SW 1271 (cell line): ENCODE measurements around the gene ZCCHC17.
"Not testable (repeated sequence)": the region's sequence is repeated elsewhere in the genome, so short reads cannot be mapped to it uniquely, and the experiment has no call there.

Experiments used
- DNase-seq, 2 experiments: peaks; one replicate each; lab custom pipeline; 2025; lab: John Stamatoyannopoulos, UW

The ZCCHC17 gene

GRCh38 chr1:31370565-31370964 lies 73.7 kb downstream of the ZCCHC17 start:
- DNase-seq: no peak

DNA sequence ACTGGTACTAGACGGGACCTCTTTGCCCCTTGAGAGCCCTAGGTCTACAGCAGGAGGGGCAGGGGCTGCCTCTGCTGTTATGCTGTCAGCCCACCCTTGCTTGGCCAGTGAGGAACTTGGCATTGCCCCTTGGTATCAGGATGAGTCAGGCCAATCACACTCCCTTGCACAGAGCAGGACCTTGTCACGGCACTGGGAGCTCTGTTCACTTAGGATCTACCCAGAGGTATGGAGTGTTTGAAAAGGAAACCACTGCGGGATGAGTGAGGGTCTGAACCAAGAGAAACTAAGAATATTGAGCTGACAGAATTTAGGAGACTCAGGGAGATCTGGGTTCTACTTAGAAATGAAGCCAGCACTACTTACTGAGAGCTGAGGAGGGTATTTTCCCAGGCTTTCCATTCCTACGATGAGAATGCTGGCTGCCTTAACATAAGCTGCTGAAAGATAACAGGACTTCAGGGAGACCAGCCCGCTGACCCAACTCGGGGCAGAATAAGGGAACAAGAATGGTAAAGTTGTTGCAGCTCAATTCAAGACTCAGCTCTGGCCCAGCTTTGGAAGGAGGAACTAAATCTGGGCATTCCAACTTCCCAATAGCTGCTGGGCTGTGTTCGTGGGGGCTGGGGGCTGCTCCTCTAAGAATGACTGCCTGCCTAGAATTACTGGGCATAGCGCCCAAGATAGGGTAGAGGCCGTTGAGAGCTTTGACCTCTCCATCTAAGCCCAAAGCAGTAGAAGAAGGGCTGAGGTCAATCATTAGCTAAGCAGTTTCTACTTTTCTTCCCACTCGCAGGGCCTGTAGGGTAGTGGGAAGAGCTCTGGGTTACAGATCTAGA lies 74.5 kb downstream of the ZCCHC17 start:
- no peak for DNase-seq

DNA sequence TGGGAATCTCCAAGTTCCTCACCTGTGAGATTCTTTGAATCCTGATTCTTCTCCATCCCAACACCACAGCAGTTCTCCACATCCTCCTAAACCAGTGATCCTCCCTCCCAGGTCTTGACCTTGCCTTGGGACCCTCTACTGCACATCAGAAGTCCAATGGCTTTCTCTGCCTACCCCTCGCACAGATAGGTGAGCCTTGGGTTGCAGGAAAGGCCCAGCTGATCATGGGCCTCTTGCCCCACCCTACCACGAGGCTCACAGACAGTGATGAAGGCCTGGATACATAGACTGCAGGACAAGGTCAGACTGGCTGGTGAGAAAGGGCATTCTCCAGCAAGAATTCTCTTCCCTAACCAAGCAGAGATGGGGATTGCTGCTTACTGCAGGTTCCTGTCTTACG lies 75.2 kb downstream of the ZCCHC17 start:
- DNase-seq: no peak

GRCh38 chr1:31372751-31373055 lies 75.9 kb downstream of the ZCCHC17 start:
- DNase-seq: no peak

DNA sequence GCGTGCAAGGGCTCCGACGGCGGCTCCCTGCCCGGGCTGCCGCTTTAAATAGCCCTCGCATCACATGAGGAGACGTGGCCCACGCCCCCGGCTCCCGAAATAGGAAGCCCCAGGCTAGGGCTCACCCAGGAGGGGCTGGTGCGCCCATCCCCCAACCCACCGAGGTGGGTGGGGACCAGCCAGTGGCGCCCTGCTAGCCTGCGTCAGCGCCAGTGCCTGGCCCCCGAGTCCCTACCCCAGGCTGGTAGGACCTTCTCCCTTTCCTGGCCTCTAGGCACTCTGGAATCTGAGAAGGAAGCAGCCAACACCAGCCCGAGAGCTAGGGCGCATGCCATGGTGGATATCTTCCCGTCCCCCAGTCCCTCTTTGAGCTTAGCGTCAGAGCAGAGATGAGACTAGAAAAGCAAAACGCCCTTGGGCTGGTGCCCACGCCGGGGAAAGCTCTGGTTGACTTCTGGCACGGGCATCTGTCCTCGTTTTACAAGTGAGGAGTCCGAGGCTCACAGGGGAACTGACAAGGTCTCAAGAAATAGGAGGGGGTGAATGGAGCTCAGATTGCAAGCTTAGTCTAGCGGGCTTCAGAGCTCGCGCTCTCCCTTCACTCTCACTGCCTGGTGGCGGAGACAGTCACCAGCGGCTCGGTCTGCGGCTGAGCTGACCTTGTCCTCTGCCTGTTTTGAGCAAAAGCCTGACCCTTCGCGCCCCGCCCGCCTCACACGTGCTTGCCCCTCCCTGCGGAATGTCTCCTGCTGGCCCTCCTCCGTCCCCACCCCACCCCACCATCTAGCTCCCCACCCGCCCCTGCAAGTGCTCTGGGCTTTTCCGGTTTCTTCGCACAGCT lies 76.4 kb downstream of the ZCCHC17 start, which contains the start of gene FABP3:
Gene FABP3 (minus strand): TSS at position 21 of the 841 bp plus-strand sequence. CDS start 62 bp downstream, outside the sequence.
- no peak for DNase-seq

DNA sequence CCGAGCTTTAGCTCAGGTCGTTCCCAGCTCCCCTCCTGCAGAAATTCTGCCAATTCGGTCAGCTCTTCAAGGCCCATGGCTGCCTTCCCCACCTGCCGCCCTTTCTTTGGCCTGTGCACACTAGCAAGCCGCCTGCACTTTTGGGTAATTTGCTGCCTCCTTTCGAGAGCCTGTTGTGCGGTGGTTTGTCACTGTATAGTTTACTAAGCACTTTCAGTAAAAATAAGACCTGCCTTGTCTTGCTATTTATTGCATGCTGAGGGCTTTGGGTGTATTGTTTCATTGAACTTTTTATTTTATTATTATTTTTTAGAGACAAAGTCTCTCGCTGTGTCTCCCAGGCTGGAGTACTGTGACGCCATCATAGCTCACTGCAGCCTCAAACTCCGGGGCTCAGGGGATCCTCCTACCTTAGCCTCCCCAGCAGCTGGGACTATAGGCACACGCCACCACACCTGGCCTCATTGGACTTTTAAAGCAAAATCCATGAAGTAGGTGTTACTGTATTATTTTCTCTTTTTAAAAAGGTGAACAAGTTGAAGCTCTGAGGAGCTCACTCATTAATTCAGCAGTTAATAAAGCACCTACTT lies 77.2 kb downstream of the ZCCHC17 start:
- no peak for DNase-seq

GRCh38 chr1:31374511-31375196 lies 77.8 kb downstream of the ZCCHC17 start:
- DNase-seq: no peak

DNA sequence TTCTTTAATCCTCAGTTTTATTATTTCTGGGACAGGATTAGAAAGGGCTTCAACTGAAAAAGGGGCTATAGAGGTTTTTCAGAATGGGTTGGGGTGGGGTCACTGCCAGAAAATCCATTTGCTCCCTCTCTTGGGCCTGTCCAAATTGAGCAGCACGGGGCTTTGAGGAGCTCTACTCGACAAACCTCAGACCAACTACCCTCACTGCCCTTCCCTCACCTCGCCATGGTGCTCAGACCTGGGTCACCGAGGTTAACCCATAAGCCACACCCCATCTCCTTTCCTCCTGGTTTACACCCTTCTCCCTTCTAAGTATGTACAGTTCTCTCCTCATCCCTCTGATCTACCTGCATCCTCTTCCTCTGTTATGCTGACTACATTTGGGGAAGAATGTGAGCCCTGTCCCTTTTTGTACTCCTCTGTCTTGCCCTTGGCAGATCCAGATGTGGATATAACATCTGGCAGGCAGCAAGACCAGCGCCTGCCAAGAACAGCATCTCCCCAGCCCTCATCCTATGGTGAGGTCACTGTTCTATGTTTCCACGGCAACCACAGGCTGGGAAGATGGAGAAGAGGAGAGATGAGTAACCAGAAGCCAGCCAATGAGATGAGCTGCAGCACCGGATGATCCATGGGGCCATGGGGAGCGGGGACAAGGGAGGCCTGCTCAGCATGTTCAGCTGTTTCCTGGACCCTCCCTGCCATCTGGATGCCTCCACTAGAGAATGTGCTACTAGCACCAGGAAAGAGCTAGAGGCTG lies 79.7 kb downstream of the ZCCHC17 start:
- no peak for DNase-seq

DNA sequence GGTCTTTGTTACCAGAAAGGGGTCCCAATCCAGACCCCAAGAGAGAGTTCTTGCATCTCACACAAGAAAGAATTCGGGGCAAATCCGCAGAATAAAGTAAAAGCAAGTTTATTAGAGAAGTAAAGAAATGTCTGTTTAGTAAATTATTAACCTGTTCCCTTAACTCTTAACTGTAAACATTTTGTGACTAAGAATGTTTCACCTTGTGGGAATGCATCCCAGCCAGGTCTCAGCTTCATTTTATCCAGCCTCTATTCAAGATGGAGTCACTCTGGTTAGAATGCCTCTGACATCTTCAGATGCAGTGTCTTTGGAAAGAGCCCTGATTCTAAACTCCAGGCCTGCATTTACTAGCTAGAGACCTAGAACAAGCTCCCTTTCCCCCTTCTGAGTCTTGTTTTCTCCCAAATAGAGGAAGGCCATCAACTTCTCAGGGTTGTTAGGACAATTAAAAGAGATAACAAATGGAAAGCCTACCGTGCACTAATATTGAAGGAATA lies 80.6 kb downstream of the ZCCHC17 start:
- no peak for DNase-seq

- no peak for DNase-seq
Measured at GRCh38 chr1:31378001-31378400, 81.2 kb downstream of the ZCCHC17 start.

DNA sequence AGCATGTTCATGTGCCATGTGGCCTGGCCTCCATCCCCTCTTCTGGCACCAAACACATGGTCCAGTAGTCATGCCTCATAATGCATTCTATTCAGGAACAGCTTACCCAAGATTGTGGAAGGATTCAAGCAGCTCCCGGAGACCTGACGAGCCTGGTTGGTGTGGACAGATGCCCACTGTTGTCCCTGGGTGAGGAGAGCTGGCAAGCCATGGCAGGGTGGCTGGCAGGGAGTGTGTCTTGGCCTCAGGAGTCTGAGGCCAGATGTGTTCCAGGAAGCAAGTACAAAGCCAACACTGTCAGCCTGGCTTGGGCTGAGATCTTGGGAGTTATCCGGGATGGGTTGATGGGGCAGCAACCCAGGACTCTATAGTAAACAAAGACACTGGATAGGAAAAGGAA lies 83.3 kb downstream of the ZCCHC17 start:
- no peak for DNase-seq

GRCh38 chr1:31381394-31382294 lies 84.8 kb downstream of the ZCCHC17 start:
- no peak for DNase-seq

GRCh38 chr1:31382379-31382989 lies 85.7 kb downstream of the ZCCHC17 start:
- DNase-seq: no peak

- no peak for DNase-seq
Measured at GRCh38 chr1:31383967-31384366, 87.1 kb downstream of the ZCCHC17 start.

DNA sequence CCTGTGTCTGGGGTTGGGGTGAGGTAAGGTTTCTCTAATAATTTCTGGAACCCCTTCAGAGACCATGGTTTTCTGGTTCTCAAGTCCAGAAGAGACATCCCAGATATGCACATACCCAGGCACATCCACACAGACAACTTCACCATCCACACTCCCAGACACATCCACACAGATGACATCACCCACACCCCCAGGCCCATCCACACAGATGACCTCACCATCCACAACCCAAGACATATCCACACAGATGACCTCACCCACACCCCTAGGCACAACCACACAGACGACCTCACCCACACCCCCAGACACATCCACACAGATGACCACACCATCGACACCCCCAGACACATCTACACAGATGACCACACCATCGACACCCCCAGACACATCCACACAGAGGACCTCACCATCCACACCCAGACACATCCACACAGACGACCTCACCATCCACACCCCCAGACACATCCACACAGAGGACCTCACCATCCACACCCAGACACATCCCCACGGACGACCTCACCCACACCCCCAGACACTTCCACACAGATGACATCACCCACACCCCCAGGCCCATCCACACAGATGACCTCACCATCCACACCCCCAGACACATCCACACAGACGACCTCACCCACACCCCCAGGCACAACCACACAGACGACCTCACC lies 89.9 kb downstream of the ZCCHC17 start:
- not testable (repeated sequence) for DNase-seq

DNA sequence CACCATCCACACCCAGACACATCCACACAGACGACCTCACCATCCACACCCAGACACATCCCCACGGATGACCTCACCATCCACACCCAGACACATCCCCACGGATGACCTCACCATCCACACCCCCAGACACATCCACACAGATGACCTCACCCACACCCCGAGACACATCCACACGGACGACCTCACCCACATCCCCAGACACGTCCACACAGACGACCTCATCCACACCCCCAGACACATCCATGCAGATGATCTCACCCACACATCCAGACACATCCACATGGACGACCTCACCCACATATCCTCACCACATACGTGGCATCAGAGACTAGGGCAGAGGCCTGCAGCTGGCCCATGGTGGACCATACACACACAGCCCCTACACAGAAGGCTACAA lies 90.8 kb downstream of the ZCCHC17 start:
- DNase-seq: no peak

- no peak for DNase-seq
Measured at GRCh38 chr1:31389616-31390015, 92.8 kb downstream of the ZCCHC17 start.

GRCh38 chr1:31390071-31390470 lies 93.2 kb downstream of the ZCCHC17 start:
- DNase-seq: no peak

DNA sequence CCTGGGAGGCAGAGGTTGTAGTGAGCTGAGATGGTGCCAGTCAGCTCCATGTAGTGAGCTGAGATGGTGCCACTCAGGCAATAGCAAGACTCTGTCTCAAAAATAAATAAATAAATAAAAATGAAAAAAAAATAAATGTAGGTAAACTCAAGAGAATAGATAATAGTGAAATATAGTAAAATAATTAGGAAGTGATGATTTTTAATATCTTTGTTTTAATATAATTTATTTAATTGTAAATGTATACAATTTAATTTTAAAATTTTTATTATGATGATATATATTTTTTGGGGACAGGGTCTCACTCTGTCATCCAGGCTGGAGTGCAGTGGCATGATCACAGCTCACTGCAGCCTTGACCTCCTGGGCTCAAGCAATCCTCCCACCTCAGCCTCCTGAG lies 96.6 kb downstream of the ZCCHC17 start:
- DNase-seq: no peak
